GM23248 (cell line): ENCODE measurements around the gene QSER1.

Experiments
- EZH2 ChIP-seq: fragments of 200-600 bp; sonication (generic); IDR thresholded peaks from 2 replicates; pipeline ENCODE4 v1.6.1; 2018; ENCODE audit warnings: antibody characterized with exemption, mild to moderate bottlenecking; ENCODE audit not compliant: insufficient read depth, poor library complexity, severe bottlenecking
- EZH2phosphoT487 ChIP-seq: fragments of 200-600 bp; sonication (generic); IDR thresholded peaks from 2 replicates; pipeline ENCODE4 v1.6.1; 2018; ENCODE audit warnings: antibody characterized with exemption, moderate library complexity, mild to moderate bottlenecking, low read depth; ENCODE audit not compliant: insufficient read depth

DNA sequence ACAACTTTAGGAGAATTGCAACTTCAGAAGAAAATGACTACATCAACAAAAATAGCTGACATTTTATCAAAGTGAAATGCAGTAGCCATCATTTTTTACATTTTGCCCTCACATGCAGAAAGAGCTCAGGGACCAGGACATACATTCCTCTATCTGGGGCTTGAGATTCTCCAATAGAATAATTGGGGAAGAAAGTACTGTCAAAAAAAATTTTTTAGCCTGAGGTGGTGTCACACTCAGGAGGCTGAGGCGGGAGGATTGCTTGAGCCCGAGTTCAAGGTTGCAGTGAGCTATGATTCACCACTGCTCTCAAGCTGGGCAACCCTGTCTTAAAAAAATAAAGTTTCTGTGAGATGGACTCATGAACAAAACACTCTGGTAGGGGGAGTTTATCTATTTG lies 90.9 kb downstream of the QSER1 start:
- TF ChIP-seq EZH2 (no peak), EZH2phosphoT487 (no peak)
